Tibial nerve (tissue), 4 donors: ENCODE data around the gene SFXN1. TPM values are rescaled to one million over a fixed set of nuclear protein-coding genes. Genes with fewer than 3 reads are reported as not detected.

Experiments used
- DNase-seq, 2 donors: peaks; one replicate each; pipeline ENCODE4 v3.0.0-alpha.2; 2019; ENCODE audit warnings: low spot score in 2 of 2
- H3K27ac ChIP-seq, 4 donors: fragments of 200-600 bp; sonication (generic) in 3 of 4; one replicate each; pipeline ENCODE4 v1.5.1; 2017 to 2019; ENCODE audit warnings: mild to moderate bottlenecking in 1 of 4
- H3K27me3 ChIP-seq, 2 donors: fragments of 200-600 bp; sonication (generic) in 1 of 2; one replicate each; pipeline versions ENCODE4 v1.5.1 to v1.6.0; 2017 to 2019
- H3K36me3 ChIP-seq, 3 donors: fragments of 200-600 bp; sonication (generic); one replicate each; pipeline ENCODE4 v1.5.1; 2018 to 2019
- H3K4me1 ChIP-seq, 4 donors: fragments of 200-600 bp; sonication (generic) in 3 of 4; one replicate each; pipeline ENCODE4 v1.5.1; 2017 to 2019
- H3K4me3 ChIP-seq, 4 donors: fragments of 200-600 bp; sonication (generic) in 3 of 4; one replicate each; pipeline ENCODE4 v1.5.1; 2017 to 2019; ENCODE audit warnings: mild to moderate bottlenecking in 1 of 4, moderate library complexity in 1 of 4
- H3K9me3 ChIP-seq, 4 donors: fragments of 200-600 bp; sonication (generic) in 3 of 4; one replicate each; pipeline ENCODE4 v1.5.1; 2017 to 2019
- CTCF ChIP-seq, 5 experiments: fragments of 200-600 bp in 3 of 5; fragments of 450-650 bp in 2 of 5; sonication (generic) in 3 of 5; IDR thresholded peaks; one replicate each; pipeline ENCODE4 v1.5.1; 2016 to 2019; ENCODE audit warnings: antibody characterized with exemption in 5 of 5, mild to moderate bottlenecking in 3 of 5, moderate library complexity in 2 of 5
- EP300 ChIP-seq, 2 donors: sonication (generic); formaldehyde crosslinking; IDR thresholded peaks; one replicate each; pipeline ENCODE4 v1.6.1; 2017; ENCODE audit warnings: antibody characterized with exemption in 2 of 2, mild to moderate bottlenecking in 1 of 2
- POLR2A ChIP-seq, 2 donors: fragments of 450-650 bp; IDR thresholded peaks; one replicate each; pipeline ENCODE4 v1.6.1; 2017; ENCODE audit warnings: antibody characterized with exemption in 2 of 2, mild to moderate bottlenecking in 2 of 2, moderate library complexity in 2 of 2
- WGBS, 2 donors: methylation state at CpG; one replicate each; pipeline ENCODE4 v1.1.5; 2018; 5-methylcytosine and 5-hydroxymethylcytosine counted together
- total RNA-seq, 4 donors: library from RNA; depleted of rRNA; stranded (reverse); fragments of >200 nt; gene quantifications; one replicate each; pipeline ENCODE4 v1.1.0, GENCODE V29; 2016

SFXN1 gene
- total RNA-seq, 4 donors from 2014 or later: 14.4 to 26.9 (median 19.0) TPM

GRCh38 chr5:175558801-175559480, 80.6 kb downstream of the SFXN1 start:
- TF ChIP-seq CTCF (IDR thresholded peaks at IDR 0.05) (no peak), POLR2A (IDR thresholded peaks at IDR 0.05) (no peak), EP300 (IDR thresholded peaks at IDR 0.05) (no peak)
- no peaks in the 10 kb centered on the region for H3K4me1 ChIP-seq
- no peak overlapping the region for H3K27ac ChIP-seq
- H3K27me3 ChIP-seq: no peaks in the 10 kb centered on the region
- no peak for DNase-seq
- H3K36me3 ChIP-seq: no peaks in the 10 kb centered on the region
- WGBS, 2 donors: 93 to 95% methylated on average over 9 of the region's 9 CpGs
- H3K9me3 ChIP-seq: no peaks in the 10 kb centered on the region
- H3K4me3 ChIP-seq: no peak overlapping the region

DNA sequence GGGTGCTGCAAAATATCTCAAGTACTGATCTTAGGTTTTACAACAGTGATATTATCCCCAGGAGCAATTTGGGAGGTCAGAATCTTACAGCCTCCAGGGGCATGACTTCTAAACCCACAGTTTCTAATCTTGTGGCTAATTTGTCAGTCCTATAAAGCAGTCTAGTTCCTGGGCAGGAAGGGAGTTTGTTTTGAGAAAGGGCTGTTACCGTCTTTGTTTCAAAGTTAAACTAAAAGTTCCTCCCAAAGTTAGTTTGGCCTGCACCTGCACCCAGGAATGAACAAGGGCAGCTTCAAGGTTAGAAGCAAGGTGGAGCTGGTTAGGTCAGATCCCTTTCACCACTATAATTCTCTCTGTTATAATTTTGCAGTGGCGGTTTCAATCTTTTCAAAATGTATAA, 81.7 kb downstream of the SFXN1 start:
- no peak overlapping the region for H3K27ac ChIP-seq
- no peak for DNase-seq
- 42 to 50% methylated on average over 2 of the region's 2 CpGs for WGBS, 2 donors
- no peak overlapping the region for H3K4me3 ChIP-seq
- H3K9me3 ChIP-seq: no peaks in the 10 kb centered on the region
- H3K36me3 ChIP-seq: no peaks in the 10 kb centered on the region
- no peaks in the 10 kb centered on the region for H3K27me3 ChIP-seq
- H3K4me1 ChIP-seq: no peaks in the 10 kb centered on the region
- TF ChIP-seq POLR2A (IDR thresholded peaks at IDR 0.05) (no peak), CTCF (IDR thresholded peaks at IDR 0.05) (no peak), EP300 (IDR thresholded peaks at IDR 0.05) (no peak)

GRCh38 chr5:175561085-175561484, 82.7 kb downstream of the SFXN1 start:
- no peaks in the 10 kb centered on the region for H3K9me3 ChIP-seq
- DNase-seq: no peak
- no peak overlapping the region for H3K4me3 ChIP-seq
- H3K27me3 ChIP-seq: no peaks in the 10 kb centered on the region
- H3K4me1 ChIP-seq: no peaks in the 10 kb centered on the region
- H3K36me3 ChIP-seq: no peaks in the 10 kb centered on the region
- no peak for TF ChIP-seq CTCF (IDR thresholded peaks at IDR 0.05)
- TF ChIP-seq EP300 (IDR thresholded peaks at IDR 0.05): no peak
- TF ChIP-seq POLR2A (IDR thresholded peaks at IDR 0.05): no peak
- WGBS, 2 donors: 60 to 69% methylated on average over 5 of the region's 5 CpGs
- H3K27ac ChIP-seq: no peak overlapping the region

DNA sequence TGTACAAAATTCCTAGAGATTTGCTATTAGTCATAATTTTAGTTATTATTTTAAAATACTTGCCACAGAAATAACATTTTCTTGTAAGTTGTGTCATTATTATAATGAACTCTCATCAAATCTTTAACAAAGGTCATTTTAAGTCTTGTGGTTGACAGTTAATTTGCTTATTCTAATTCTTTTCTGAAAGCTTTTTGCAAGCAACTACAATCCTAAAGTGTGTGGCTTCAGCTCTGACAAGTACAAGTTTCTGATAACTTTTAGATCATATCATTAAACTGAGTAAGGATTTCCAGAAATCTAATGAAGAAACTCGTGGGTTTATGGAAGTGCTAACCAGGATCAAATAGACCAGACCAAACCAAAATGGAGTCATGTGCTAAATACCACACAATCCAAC, 86.4 kb downstream of the SFXN1 start:
- no peak overlapping the region for H3K4me3 ChIP-seq
- 25 to 32% methylated on average over 1 of the region's 1 CpG for WGBS, 2 donors
- no peaks in the 10 kb centered on the region for H3K4me1 ChIP-seq
- no peak overlapping the region for H3K27ac ChIP-seq
- no peaks in the 10 kb centered on the region for H3K36me3 ChIP-seq
- no peak for TF ChIP-seq EP300 (IDR thresholded peaks at IDR 0.05)
- no peak for TF ChIP-seq CTCF (IDR thresholded peaks at IDR 0.05)
- no peak for TF ChIP-seq POLR2A (IDR thresholded peaks at IDR 0.05)
- H3K9me3 ChIP-seq: no peaks in the 10 kb centered on the region
- H3K27me3 ChIP-seq: no peaks in the 10 kb centered on the region
- DNase-seq: no peak

DNA sequence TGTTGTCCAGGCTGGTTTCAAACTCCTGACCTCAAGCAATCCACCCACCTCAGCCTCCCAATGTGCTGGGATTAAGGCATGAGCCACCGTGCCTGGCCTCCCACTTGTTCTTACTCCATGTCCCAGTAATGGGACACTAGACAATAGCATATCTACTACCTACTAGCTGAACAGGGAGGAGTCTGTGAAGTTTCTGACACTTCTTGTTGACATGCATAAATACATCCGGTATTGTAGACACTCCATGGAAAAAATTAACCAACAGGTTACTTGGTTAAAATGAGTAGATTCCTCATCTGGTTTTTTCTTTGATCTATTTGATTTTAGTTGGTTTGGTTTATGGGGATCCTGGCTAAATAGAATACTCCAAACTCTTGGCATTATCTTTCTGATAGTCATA, 88.3 kb downstream of the SFXN1 start:
- no peaks in the 10 kb centered on the region for H3K36me3 ChIP-seq
- no peaks in the 10 kb centered on the region for H3K27me3 ChIP-seq
- H3K27ac ChIP-seq: no peak overlapping the region
- DNase-seq: no peak
- H3K9me3 ChIP-seq: peaks cover 0 to under 1% (median 0%) of the 10 kb centered on the region in 4 donors
- no peak overlapping the region for H3K4me3 ChIP-seq
- TF ChIP-seq POLR2A (IDR thresholded peaks at IDR 0.05) (no peak), EP300 (IDR thresholded peaks at IDR 0.05) (no peak), CTCF (IDR thresholded peaks at IDR 0.05) (no peak)
- WGBS, 2 donors: 75 to 83% methylated on average over 2 of the region's 2 CpGs
- H3K4me1 ChIP-seq: no peaks in the 10 kb centered on the region
